Measurements from ENCODE around the gene BAHD1. TPM values are rescaled to one million over a fixed set of nuclear protein-coding genes. Genes with fewer than 3 reads are reported as not detected.

The BAHD1 gene
- total RNA-seq, 1 donor: 11.2 TPM

- no peak for TF ChIP-seq CTCF (IDR thresholded peaks at IDR 0.05; ENCODE audit: insufficient read depth, low read depth, low read length)
- no peak for DNase-seq (ENCODE audit: low read depth)
- no peak overlapping the region for H3K4me3 ChIP-seq (ENCODE audit: low read depth, low read length)
Measured at GRCh38 chr15:40464595-40465185, 23.9 kb downstream of the BAHD1 start.

DNA sequence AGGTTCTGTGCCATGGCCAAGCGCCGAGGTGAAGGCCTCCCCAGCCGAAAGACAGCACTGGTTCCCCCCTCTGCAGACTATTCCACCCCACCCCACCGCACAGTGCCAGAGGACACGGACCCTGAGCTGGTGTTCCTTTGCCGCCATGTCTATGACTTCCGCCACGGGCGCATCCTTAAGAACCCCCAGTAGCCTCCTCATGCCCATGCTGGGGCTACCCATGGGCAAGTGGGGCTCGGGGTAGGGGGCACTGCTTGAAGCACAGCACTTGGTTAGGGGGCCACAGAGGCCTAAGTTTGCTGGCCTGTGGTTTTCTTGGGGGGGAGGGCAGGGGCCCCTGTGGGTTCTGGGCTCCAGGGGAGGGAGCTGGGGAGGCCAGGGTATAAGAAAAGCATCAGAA lies 25.2 kb downstream of the BAHD1 start:
- no peak for DNase-seq (ENCODE audit: low read depth)
- no peak for TF ChIP-seq CTCF (IDR thresholded peaks at IDR 0.05; ENCODE audit: insufficient read depth, low read depth, low read length)

DNA sequence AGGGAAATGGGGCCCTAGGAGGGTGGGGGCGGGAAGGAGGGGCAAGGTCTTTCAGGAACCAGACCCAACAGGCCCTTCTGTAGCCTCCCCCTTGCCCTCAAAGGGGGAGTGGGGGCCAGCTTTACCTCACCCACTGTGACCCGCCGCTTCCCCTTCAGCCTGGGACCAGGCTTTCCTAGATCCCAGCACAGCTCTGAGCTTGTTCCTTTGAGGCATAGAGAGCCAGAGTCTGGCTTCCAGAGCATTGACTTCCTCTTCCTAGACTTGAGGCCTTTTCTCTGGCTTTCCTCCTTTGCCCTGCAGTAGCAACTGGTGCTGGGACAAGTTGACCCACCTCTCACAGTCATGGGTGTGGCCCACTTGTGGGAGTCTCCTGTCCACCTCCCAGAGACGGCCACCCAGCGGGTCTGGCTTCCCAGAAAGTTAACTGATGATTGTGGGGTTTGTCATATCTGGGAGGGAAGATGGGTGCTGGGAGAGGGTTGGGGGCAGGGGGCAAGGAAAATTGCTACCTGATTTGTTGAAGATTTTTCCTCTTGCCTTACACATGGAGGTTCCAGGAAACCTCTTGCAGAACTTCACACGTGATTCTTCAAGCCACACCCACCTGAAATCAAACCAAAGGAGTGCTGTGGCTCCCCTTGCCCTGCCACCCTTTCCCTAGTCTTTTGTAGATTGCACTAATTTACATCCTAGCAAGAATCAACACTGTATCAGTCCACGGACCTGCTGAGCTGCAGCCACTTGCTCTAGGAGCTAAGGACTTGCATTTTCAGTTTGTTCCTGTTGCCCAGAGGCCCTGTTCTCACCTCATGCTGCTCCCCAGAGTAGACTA lies 25.9 kb downstream of the BAHD1 start:
- no peak for TF ChIP-seq CTCF (IDR thresholded peaks at IDR 0.05; ENCODE audit: insufficient read depth, low read depth, low read length)
- no peak overlapping the region for H3K4me3 ChIP-seq (ENCODE audit: low read depth, low read length)
- no peak for DNase-seq (ENCODE audit: low read depth)

More for the DNA sequence above, 25.2 kb downstream of the BAHD1 start:
- no peak overlapping the region for H3K4me3 ChIP-seq (ENCODE audit: low read depth, low read length)

DNA sequence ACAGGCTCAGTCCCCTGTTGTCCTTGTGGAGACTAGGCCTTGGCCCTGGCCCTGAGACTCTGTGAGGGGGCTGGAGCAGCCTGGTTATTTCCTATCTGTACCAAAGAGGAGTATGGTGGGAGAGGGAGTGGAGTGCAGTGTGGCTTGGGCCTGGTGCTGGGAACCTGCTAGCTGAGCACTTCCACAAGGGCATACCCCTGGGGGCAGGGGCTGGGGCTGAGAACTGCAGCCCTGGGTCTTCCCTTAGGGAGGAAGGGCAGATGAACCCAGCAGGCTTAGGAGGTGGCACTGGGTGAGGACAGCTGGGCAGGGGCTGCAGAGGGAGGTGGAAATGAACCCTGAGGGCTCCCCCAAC lies 26.5 kb downstream of the BAHD1 start:
- no peak for DNase-seq (ENCODE audit: low read depth)
- TF ChIP-seq CTCF (IDR thresholded peaks at IDR 0.05; ENCODE audit: insufficient read depth, low read depth, low read length): no peak
- no peak overlapping the region for H3K4me3 ChIP-seq (ENCODE audit: low read depth, low read length)

DNA sequence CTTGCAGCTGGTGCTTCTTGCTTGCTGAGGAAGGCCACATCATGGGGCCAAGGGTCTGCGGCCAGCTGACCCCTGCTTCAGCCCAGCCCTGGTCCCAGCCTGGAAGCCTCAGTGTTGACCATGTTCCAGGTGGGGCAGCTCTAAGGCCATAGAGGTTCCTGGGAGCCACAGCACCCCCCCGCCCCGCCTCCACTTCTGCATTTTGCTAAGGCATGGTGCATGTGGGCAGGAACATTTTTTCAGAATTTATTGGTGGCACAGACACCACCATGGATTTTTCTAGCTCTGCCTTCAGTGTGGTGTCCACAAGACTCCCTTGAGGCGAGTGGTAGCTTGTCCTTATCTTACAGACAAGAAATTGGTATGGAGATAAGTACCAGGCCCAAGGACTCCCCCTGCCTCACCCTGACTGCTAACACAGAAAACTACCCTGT lies 28.2 kb downstream of the BAHD1 start:
- DNase-seq (ENCODE audit: low read depth): no peak
- H3K4me3 ChIP-seq (ENCODE audit: low read depth, low read length): no peak overlapping the region
- TF ChIP-seq CTCF (IDR thresholded peaks at IDR 0.05; ENCODE audit: insufficient read depth, low read depth, low read length): no peak

- no peak for DNase-seq (ENCODE audit: low read depth)
- H3K4me3 ChIP-seq (ENCODE audit: low read depth, low read length): peak overlapping the region; percentile 77
Measured at GRCh38 chr15:40469776-40470390, 29.1 kb downstream of the BAHD1 start.

More at GRCh38 chr15:40469776-40470390, 29.1 kb downstream of the BAHD1 start:
- TF ChIP-seq CTCF (IDR thresholded peaks at IDR 0.05; ENCODE audit: insufficient read depth, low read depth, low read length): no peak
